ENCODE results near the gene GLI3. TPM values are rescaled to one million over a fixed set of nuclear protein-coding genes. Genes with fewer than 3 reads are reported as not detected.
A peak's percentile ranks its signal among the peaks of the same experiment; 100 is the strongest.

The GLI3 gene
- total and polyA plus RNA-seq, 2 of the 4 experiments (the other 2 are of a cell fraction), result 1.3 to 3.9 TPM

DNA sequence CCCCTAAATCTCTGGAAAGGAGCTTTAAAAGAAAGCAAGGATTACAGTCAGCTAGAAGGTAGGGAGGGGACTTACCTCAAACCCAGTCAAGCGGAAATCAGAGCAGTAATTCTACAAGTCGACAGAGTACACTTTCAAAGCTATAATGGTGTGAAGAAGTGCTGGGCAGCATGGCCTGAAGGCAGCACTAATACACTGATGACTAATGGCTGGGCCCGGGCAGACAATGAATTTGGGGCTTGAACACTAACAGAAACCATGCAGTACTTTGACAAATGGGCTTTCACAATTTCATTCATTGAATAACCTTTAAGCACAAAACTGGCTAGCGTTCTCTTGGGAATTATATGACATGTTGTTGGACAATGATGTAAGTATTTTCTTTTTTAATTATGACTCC is 4.7 kb downstream of the GLI3 start:
- dilution Hi-C loops (cut with HindIII; ENCODE audit: low sequenced_read_pairs, unreplicated experiment) (no loop called here), intact Hi-C loops (cut with micrococcal nuclease) (loop anchor here (5.0 kb wide), 1 partner anchor 135 kb away; no protein-coding TSS in a partner anchor), in situ Hi-C loops (cut with MboI; ENCODE audit: low sequenced_read_pairs) (loop anchor here (25.0 kb wide), 1 partner anchor 245 kb away; no protein-coding TSS in a partner anchor)
- H4K20me1 ChIP-seq (ENCODE audit: insufficient read depth, low read length), result peaks cover 13% of the 10 kb centered on the region
- H2BK20ac ChIP-seq (ENCODE audit: low read depth, low read length), result no peak overlapping the region; the same call in 1 of the 2 replicates
- H3K18ac ChIP-seq (ENCODE audit: low read depth, low read length), result no peak overlapping the region
- no peak for ATAC-seq (ENCODE audit: low read depth)
- H2AK9ac ChIP-seq (replicated peaks; ENCODE audit: low read depth, low read length, poor library complexity), result no peak overlapping the region
- no peak overlapping the region for H2BK5ac ChIP-seq (ENCODE audit: low read depth, low read length, poor library complexity, severe bottlenecking)
- POLR2A ChIA-PET (ENCODE audit: unreplicated experiment), result no interaction called here
- no CpG with 5 or more reads among the region's 4 CpGs for WGBS, 2 experiments (ENCODE audit: extremely low coverage in 2 of 2, insufficient read length in 1 of 2)
- 0 out of 2 replicates have a peak, but pooled peaks cover 3% of the 10 kb centered on the region for H3K9me1 ChIP-seq (ENCODE audit: insufficient read depth, low read length)
- TF ChIP-seq CHD1 (IDR thresholded peaks at IDR 0.05; ENCODE audit: low read depth, low read length), result no peak
- TF ChIP-seq MAFK (IDR thresholded peaks at IDR 0.05; ENCODE audit: low read depth, low read length), result no peak
- TF ChIP-seq MXI1 (IDR thresholded peaks at IDR 0.05; ENCODE audit: borderline replicate concordance, low read depth, low read length), result no peak
- TF ChIP-seq RCOR1 (IDR thresholded peaks at IDR 0.05; ENCODE audit: insufficient replicate concordance, low read length), result no peak
- TF ChIP-seq NFE2L2 (IDR thresholded peaks at IDR 0.05; ENCODE audit: low read depth, low read length), result no peak
- no peak for TF ChIP-seq CEBPB (IDR thresholded peaks at IDR 0.05; ENCODE audit: low read depth, low read length)
- TF ChIP-seq, protein P1, sequence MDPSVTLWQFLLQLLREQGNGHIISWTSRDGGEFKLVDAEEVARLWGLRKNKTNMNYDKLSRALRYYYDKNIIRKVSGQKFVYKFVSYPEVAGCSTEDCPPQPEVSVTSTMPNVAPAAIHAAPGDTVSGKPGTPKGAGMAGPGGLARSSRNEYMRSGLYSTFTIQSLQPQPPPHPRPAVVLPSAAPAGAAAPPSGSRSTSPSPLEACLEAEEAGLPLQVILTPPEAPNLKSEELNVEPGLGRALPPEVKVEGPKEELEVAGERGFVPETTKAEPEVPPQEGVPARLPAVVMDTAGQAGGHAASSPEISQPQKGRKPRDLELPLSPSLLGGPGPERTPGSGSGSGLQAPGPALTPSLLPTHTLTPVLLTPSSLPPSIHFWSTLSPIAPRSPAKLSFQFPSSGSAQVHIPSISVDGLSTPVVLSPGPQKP (IDR thresholded peaks at IDR 0.05; ENCODE audit: borderline replicate concordance, low read depth, low read length), result no peak
- no peak for TF ChIP-seq RAD21 (IDR thresholded peaks at IDR 0.05; ENCODE audit: low read length)
- TF ChIP-seq MAZ (IDR thresholded peaks at IDR 0.05; ENCODE audit: borderline replicate concordance, low read depth, low read length), result no peak
- no peak for TF ChIP-seq RFX5 (IDR thresholded peaks at IDR 0.05; ENCODE audit: low read depth, low read length)
- no peak for TF ChIP-seq FOS (IDR thresholded peaks at IDR 0.05; ENCODE audit: low read depth, low read length)
- TF ChIP-seq BHLHE40 (IDR thresholded peaks at IDR 0.05; ENCODE audit: low read depth, low read length), result no peak
- TF ChIP-seq, protein P2, sequence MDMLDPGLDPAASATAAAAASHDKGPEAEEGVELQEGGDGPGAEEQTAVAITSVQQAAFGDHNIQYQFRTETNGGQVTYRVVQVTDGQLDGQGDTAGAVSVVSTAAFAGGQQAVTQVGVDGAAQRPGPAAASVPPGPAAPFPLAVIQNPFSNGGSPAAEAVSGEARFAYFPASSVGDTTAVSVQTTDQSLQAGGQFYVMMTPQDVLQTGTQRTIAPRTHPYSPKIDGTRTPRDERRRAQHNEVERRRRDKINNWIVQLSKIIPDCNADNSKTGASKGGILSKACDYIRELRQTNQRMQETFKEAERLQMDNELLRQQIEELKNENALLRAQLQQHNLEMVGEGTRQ (IDR thresholded peaks at IDR 0.05; ENCODE audit: low read depth, low read length), result no peak
- no peak for TF ChIP-seq POLR2A (IDR thresholded peaks at IDR 0.05; ENCODE audit: low read depth, low read length)
- CTCF ChIA-PET, result no interaction called here
- no peak overlapping the region for H4K8ac ChIP-seq (ENCODE audit: low read depth in 2 of 2, low read length in 2 of 2)
- no peak overlapping the region for H2BK15ac ChIP-seq (ENCODE audit: low read depth, low read length)
- no peak overlapping the region for H3K9ac ChIP-seq (ENCODE audit: low read depth, low read length)
- BruUV-seq (replicated peaks), result no TSS peak
- no peak overlapping the region for H3K27ac ChIP-seq (ENCODE audit: insufficient read depth, low read length)
- H3K4me2 ChIP-seq (ENCODE audit: low read depth, low read length), result peak overlapping the region; percentile 12; the same call in 1 of the 2 replicates
- no peak overlapping the region for H3K56ac ChIP-seq (ENCODE audit: extremely low read depth, insufficient read depth, low read length)
- no peak overlapping the region for H4K5ac ChIP-seq (ENCODE audit: low read depth, low read length)
- H3K4me1 ChIP-seq (ENCODE audit: control insufficient read depth, insufficient read depth, low read length), result peaks cover 10% of the 10 kb centered on the region
- H3K36me3 ChIP-seq (ENCODE audit: control insufficient read depth, insufficient read depth, low read length), result peaks cover 4% of the 10 kb centered on the region; the same call in 1 of the 2 replicates
- H3K27me3 ChIP-seq (ENCODE audit: control insufficient read depth, insufficient read depth, low read length), result no peaks in the 10 kb centered on the region
- H3K14ac ChIP-seq (replicated peaks; ENCODE audit: low read depth, low read length), result no peak overlapping the region
- H2BK120ac ChIP-seq (ENCODE audit: low read depth, low read length), result no peak overlapping the region
- H3K4me3 ChIP-seq (ENCODE audit: insufficient read depth, low read depth, low read length), result no peak overlapping the region
- no peak overlapping the region for H2AFZ ChIP-seq (replicated peaks; ENCODE audit: low read length, poor library complexity)
- H3K23ac ChIP-seq (ENCODE audit: low read depth, low read length), result no peak overlapping the region
- H3K79me1 ChIP-seq (ENCODE audit: low read depth in 1 of 2, low read length in 2 of 2), result peaks cover 20 to 41% of the 10 kb centered on the region in 2 experiments
- no peak overlapping the region for H2AK5ac ChIP-seq (ENCODE audit: low read depth, low read length)
- no peak overlapping the region for H4K91ac ChIP-seq (ENCODE audit: insufficient read depth, low read depth, low read length)
- H3K4ac ChIP-seq (ENCODE audit: low read depth, low read length), result no peak overlapping the region
- H3K9me3 ChIP-seq (ENCODE audit: control insufficient read depth, insufficient read depth, low read length), result no peaks in the 10 kb centered on the region
- peak; percentile 31 for DNase-seq

Measured in IMR-90 (cell line).